Spleen (tissue), 11 donors: ENCODE measurements around the gene CEMIP. TPM values are rescaled to one million over a fixed set of nuclear protein-coding genes. Genes with fewer than 3 reads are reported as not detected.

Experiments used
- DNase-seq: peaks from one replicate; pipeline ENCODE4 v3.0.0-alpha.2; 2020
- H3K27ac ChIP-seq, 8 donors: fragments of 200-600 bp; sonication (generic) in 7 of 8; 1 replicate in 4 of 8; 2 replicates in 4 of 8; pipeline versions ENCODE4 v1.5.0 to v1.8.0; 2016 to 2021; ENCODE audit warnings: inconsistent platforms in 4 of 8, mild to moderate bottlenecking in 4 of 8, moderate library complexity in 1 of 8
- H3K27me3 ChIP-seq, 7 donors: fragments of 200-600 bp; sonication (generic) in 6 of 7; replicated peaks in 1 of 7; 1 replicate in 4 of 7; 2 replicates in 3 of 7; pipeline versions ENCODE4 v1.5.0 to v1.8.0; 2016 to 2021; ENCODE audit warnings: inconsistent platforms in 3 of 7, mild to moderate bottlenecking in 1 of 7
- H3K36me3 ChIP-seq, 6 donors: fragments of 200-600 bp; sonication (generic) in 5 of 6; 1 replicate in 4 of 6; 2 replicates in 2 of 6; pipeline versions ENCODE4 v1.5.0 to v1.8.0; 2016 to 2021; ENCODE audit warnings: inconsistent platforms in 2 of 6
- H3K4me1 ChIP-seq, 6 donors: fragments of 200-600 bp; sonication (generic) in 5 of 6; 1 replicate in 3 of 6; 2 replicates in 3 of 6; pipeline versions ENCODE4 v1.5.0 to v1.8.0; 2016 to 2021; ENCODE audit warnings: inconsistent platforms in 3 of 6
- H3K4me3 ChIP-seq, 8 donors: fragments of 200-600 bp; sonication (generic) in 7 of 8; 1 replicate in 4 of 8; 2 replicates in 4 of 8; pipeline versions ENCODE4 v1.5.0 to v1.8.0; 2016 to 2021; ENCODE audit warnings: inconsistent platforms in 4 of 8, mild to moderate bottlenecking in 4 of 8, moderate library complexity in 2 of 8
- H3K9me3 ChIP-seq, 8 donors: fragments of 200-600 bp; sonication (generic) in 7 of 8; 1 replicate in 4 of 8; 2 replicates in 4 of 8; pipeline versions ENCODE4 v1.5.0 to v1.8.0; 2016 to 2021; ENCODE audit warnings: inconsistent platforms in 4 of 8
- POLR2A ChIP-seq, 3 donors: fragments of 450-650 bp; IDR thresholded peaks; one replicate each; pipeline ENCODE4 v1.5.1; 2017; ENCODE audit warnings: antibody characterized with exemption in 3 of 3, mild to moderate bottlenecking in 1 of 3
- POLR2AphosphoS5 ChIP-seq, 3 donors: sonication (generic); formaldehyde crosslinking; IDR thresholded peaks; one replicate each; pipeline ENCODE4 v1.5.1; 2017; ENCODE audit warnings: antibody characterized with exemption in 3 of 3
- WGBS, 5 donors: extraction: QIAGEN DNeasy Blood & Tissue Kit in 3 of 5; methylation state at CpG; one replicate each; pipeline versions ENCODE4 v1.1.5 to v1.1.7; 2013 to 2018; 5-methylcytosine and 5-hydroxymethylcytosine counted together
- intact Hi-C: fragments of 100-400 bp; cut with DNase I; formaldehyde crosslinking; loops from one replicate; pipeline ENCODE4 v1.15.0; 2023; ENCODE audit warnings: low total_unique reads
- polyA plus RNA-seq, 3 donors: library from polyadenylated mRNA; stranded (reverse); fragments of 200-250 nt; gene quantifications; one replicate each; pipeline ENCODE4 v1.2.1, GENCODE V29; 2013
- total RNA-seq, 7 donors: library from RNA; depleted of rRNA in 3 of 7; stranded (reverse); fragments of >200 nt in 3 of 7; fragmentation: NEBNext Ultra II Directional in 4 of 7; extraction: Animal tissue kit (Norgen Biotek cat#: 25700) in 4 of 7; gene quantifications; one replicate each; pipeline versions ENCODE4 v1.1.0 to v1.2.1, GENCODE V29; 2016 to 2021
- TF ChIP-seq, protein P1 (sequence below), 11 experiments: fragments of 200-600 bp in 7 of 11; fragments of 450-650 bp in 4 of 11; sonication (generic) in 4 of 11; IDR thresholded peaks in 8 of 11; conservative IDR thresholded peaks in 3 of 11; 1 replicate in 7 of 11; 2 replicates in 4 of 11; pipeline versions ENCODE4 v1.4.0 to v1.8.0; 2016 to 2021; ENCODE audit warnings: antibody characterized with exemption in 11 of 11, inconsistent platforms in 4 of 11, mild to moderate bottlenecking in 1 of 11
- donor health status: healthy with polysubstance abuse.
- donor health status: DM: no; HTN: no; CAD: no; lungs with moderate emphysema.
- donor health status: DM: no; HTN: no; CAD: no.
- donor health status: Bipolar disorder and iron deficiency.
- donor health status: healthy.
- donor health status: DM: no; HTN: no; CAD: no.
- donor health status: DM: yes; HTN: yes; CAD: no.

Gene CEMIP
- total and polyA plus RNA-seq, 10 donors, result 0.20 to 3.0 (median 1.0) TPM; not detected in 1

- TF ChIP-seq, protein P1, sequence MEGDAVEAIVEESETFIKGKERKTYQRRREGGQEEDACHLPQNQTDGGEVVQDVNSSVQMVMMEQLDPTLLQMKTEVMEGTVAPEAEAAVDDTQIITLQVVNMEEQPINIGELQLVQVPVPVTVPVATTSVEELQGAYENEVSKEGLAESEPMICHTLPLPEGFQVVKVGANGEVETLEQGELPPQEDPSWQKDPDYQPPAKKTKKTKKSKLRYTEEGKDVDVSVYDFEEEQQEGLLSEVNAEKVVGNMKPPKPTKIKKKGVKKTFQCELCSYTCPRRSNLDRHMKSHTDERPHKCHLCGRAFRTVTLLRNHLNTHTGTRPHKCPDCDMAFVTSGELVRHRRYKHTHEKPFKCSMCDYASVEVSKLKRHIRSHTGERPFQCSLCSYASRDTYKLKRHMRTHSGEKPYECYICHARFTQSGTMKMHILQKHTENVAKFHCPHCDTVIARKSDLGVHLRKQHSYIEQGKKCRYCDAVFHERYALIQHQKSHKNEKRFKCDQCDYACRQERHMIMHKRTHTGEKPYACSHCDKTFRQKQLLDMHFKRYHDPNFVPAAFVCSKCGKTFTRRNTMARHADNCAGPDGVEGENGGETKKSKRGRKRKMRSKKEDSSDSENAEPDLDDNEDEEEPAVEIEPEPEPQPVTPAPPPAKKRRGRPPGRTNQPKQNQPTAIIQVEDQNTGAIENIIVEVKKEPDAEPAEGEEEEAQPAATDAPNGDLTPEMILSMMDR (IDR thresholded peaks at IDR 0.05 in 8 of 11, conservative IDR thresholded peaks at IDR 0.05 in 3 of 11), result no peak
- TF ChIP-seq POLR2AphosphoS5 (IDR thresholded peaks at IDR 0.05) (no peak), POLR2A (IDR thresholded peaks at IDR 0.05) (no peak)
- WGBS, 5 donors, result 83 to 92% (median 88%) methylated on average over 10 of the region's 10 CpGs
- peaks cover 0 to 9% (median 0%) of the 10 kb centered on the region in 6 donors for H3K36me3 ChIP-seq
- no peaks in the 10 kb centered on the region for H3K27me3 ChIP-seq
- DNase-seq, result no peak
- no peaks in the 10 kb centered on the region for H3K4me1 ChIP-seq
- intact Hi-C loops, result no loop called here
- no peaks in the 10 kb centered on the region for H3K9me3 ChIP-seq
- no peak overlapping the region for H3K4me3 ChIP-seq
- H3K27ac ChIP-seq, result no peak overlapping the region
Observed at GRCh38 chr15:80902298-80902801, 123.2 kb downstream of the CEMIP start.

- TF ChIP-seq POLR2A (IDR thresholded peaks at IDR 0.05) (no peak), POLR2AphosphoS5 (IDR thresholded peaks at IDR 0.05) (peak in 1 of 3 donors; percentile 19)
- TF ChIP-seq, protein P1 (IDR thresholded peaks at IDR 0.05 in 8 of 11, conservative IDR thresholded peaks at IDR 0.05 in 3 of 11), result no peak
- Histone ChIP-seq H3K4me1 (no peaks in the 10 kb centered on the region), H3K27me3 (no peaks in the 10 kb centered on the region), H3K4me3 (no peak overlapping the region), H3K9me3 (peaks cover 0 to 2% (median 0%) of the 10 kb centered on the region in 8 donors), H3K36me3 (peaks cover 0 to 26% (median 6%) of the 10 kb centered on the region in 6 donors), H3K27ac (no peak overlapping the region)
- 71 to 84% (median 76%) methylated on average over 5 of the region's 5 CpGs for WGBS, 5 donors
- DNase-seq, result peak; percentile 39
- intact Hi-C loops, result no loop called here
Observed at GRCh38 chr15:80904998-80905397, 125.8 kb downstream of the CEMIP start.

DNA sequence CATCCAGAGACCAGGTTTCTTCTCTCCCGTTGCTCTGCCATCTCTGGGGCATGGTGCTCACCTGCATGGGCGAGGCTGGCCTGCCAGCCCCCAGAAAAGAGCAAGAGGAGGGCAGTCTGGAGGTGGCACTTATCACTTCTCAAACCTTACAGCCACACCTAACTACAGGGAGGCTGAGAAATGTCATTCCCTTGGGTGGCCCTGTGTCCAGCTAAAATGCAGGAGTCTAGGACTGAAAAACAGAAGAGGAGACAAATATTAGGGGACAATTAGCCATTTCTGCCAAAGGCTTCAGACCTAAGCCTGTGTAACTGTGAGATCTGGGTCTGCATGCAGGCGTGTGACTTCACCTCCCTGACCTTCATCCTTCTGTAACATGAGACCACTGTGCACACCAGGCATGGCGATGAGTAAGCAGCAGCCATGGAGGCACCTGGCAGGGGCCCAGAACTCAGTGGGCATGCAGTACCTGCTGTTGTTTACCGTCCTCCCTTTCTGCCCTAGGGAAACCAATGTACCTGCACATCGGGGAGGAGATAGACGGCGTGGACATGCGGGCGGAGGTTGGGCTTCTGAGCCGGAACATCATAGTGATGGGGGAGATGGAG, 127.1 kb downstream of the CEMIP start:
- peaks cover 0 to 37% (median 6%) of the 10 kb centered on the region in 6 donors for H3K36me3 ChIP-seq
- intact Hi-C loops, result no loop called here
- no peak overlapping the region for H3K4me3 ChIP-seq
- peaks cover 0 to 2% (median 0%) of the 10 kb centered on the region in 8 donors for H3K9me3 ChIP-seq
- DNase-seq, result no peak
- no peak overlapping the region for H3K27ac ChIP-seq
- 86 to 94% (median 93%) methylated on average over 11 of the region's 11 CpGs for WGBS, 5 donors
- TF ChIP-seq POLR2A (IDR thresholded peaks at IDR 0.05), result no peak
- no peak for TF ChIP-seq POLR2AphosphoS5 (IDR thresholded peaks at IDR 0.05)
- TF ChIP-seq, protein P1 (IDR thresholded peaks at IDR 0.05 in 8 of 11, conservative IDR thresholded peaks at IDR 0.05 in 3 of 11), result no peak
- H3K27me3 ChIP-seq, result no peaks in the 10 kb centered on the region
- H3K4me1 ChIP-seq, result no peaks in the 10 kb centered on the region

- 91 to 100% (median 94%) methylated on average over 1 of the region's 1 CpG for WGBS, 5 donors
- peaks cover 0 to 28% (median 6%) of the 10 kb centered on the region in 6 donors for H3K36me3 ChIP-seq
- H3K27ac ChIP-seq, result no peak overlapping the region
- no peaks in the 10 kb centered on the region for H3K4me1 ChIP-seq
- peaks cover 0 to 2% (median 0%) of the 10 kb centered on the region in 8 donors for H3K9me3 ChIP-seq
- intact Hi-C loops, result no loop called here
- no peak for DNase-seq
- no peak overlapping the region for H3K4me3 ChIP-seq
- TF ChIP-seq POLR2AphosphoS5 (IDR thresholded peaks at IDR 0.05), result no peak
- TF ChIP-seq POLR2A (IDR thresholded peaks at IDR 0.05), result no peak
- TF ChIP-seq, protein P1 (IDR thresholded peaks at IDR 0.05 in 8 of 11, conservative IDR thresholded peaks at IDR 0.05 in 3 of 11), result no peak
- no peaks in the 10 kb centered on the region for H3K27me3 ChIP-seq
Observed at GRCh38 chr15:80911821-80912220, 132.7 kb downstream of the CEMIP start.
